HUES6 (cell line): ENCODE measurements around the gene ACAN.

Experiments
- H3K27ac ChIP-seq: 2 replicates; pipeline ENCODE4 v1.7.0; 2013; ENCODE audit warnings: low read depth, mild to moderate bottlenecking, low read length, inconsistent platforms
- H3K27me3 ChIP-seq: 2 replicates; pipeline ENCODE4 v1.6.1; 2013; ENCODE audit warnings: low read length; ENCODE audit not compliant: control insufficient read depth, insufficient read depth
- H3K36me3 ChIP-seq: 2 replicates; pipeline ENCODE4 v1.6.1; 2013; ENCODE audit warnings: low read length; ENCODE audit not compliant: control insufficient read depth, insufficient read depth
- H3K4me1 ChIP-seq: 2 replicates; pipeline ENCODE4 v1.6.1; 2013; ENCODE audit warnings: low read length; ENCODE audit not compliant: control insufficient read depth, insufficient read depth
- H3K4me3 ChIP-seq: 2 replicates; pipeline ENCODE4 v1.5.1; 2013; ENCODE audit warnings: low read depth, low read length
- H3K9ac ChIP-seq: one replicate; pipeline ENCODE4 v1.6.1; 2013; ENCODE audit warnings: mild to moderate bottlenecking, low read length
- H3K9me3 ChIP-seq: 2 replicates; pipeline ENCODE4 v1.6.1; 2013; ENCODE audit warnings: low read depth, low read length; ENCODE audit not compliant: control insufficient read depth, insufficient read depth

ACAN gene

DNA sequence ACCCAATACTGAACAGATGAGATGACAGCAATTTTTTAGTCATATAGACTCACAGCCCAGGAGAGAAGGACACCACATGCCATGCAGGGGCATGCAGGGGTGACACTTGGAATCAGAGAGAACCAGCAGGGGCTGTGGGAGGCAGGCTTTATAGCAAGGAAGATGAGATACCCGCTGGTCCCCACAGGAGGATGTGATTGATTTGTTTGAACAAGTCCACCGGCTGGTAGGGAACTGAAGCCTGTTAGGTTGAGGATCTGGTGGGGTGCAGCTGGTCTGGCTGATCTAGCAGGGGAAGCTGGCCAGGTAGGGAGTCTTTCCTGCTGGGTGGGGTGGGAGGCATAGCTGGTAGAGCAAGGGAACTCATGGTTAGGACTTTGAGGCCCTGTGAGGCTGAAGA is 18.0 kb upstream of the ACAN start:
- Histone ChIP-seq H3K36me3 (no peaks in the 10 kb centered on the region), H3K4me3 (no peak overlapping the region), H3K9ac (no peak overlapping the region), H3K27me3 (no peaks in the 10 kb centered on the region), H3K27ac (no peak overlapping the region), H3K9me3 (no peaks in the 10 kb centered on the region), H3K4me1 (no peaks in the 10 kb centered on the region)

DNA sequence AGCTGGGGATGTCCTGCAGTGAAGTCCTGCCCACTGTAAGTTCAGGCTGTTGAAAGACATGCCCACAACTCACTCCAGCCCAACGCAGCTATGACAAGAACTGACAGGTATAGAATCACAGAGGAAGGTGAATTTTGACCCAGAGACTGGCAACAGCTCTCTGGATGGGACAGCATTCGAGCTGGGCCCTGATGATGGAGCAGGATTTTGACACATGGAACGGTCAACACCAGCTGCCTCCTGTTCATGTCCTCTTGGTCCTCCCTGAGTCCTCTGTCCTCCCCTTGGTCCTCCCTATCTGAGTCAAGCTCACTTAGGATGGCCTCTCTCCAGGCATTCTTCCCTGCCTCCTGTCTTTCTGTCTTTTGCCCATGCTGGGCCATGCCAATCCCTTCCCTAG is 15.2 kb upstream of the ACAN start:
- Histone ChIP-seq H3K27me3 (peaks cover 14% of the 10 kb centered on the region), H3K4me1 (peaks cover 13% of the 10 kb centered on the region), H3K4me3 (no peak overlapping the region), H3K36me3 (no peaks in the 10 kb centered on the region), H3K27ac (no peak overlapping the region), H3K9ac (no peak overlapping the region), H3K9me3 (no peaks in the 10 kb centered on the region)

DNA sequence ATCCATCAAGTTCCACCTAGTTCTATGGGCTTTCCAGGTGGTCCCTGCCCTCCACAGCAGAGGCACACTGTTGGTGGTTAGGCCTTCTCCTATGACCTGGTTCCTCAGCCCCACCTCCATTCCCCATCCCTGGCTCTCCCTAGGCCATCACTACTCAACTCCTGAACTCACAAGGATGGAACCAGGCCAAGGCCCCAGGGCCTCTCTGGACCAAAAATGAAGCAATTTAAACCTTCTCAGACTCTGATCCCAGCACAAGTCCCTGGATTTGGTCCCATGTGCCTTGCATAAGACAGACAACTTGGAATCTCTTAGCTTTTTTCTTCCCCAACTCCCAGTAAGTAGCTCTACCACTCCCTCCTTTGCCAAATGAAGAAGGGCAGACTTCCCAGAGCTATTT is 14.4 kb upstream of the ACAN start:
- peaks cover 22% of the 10 kb centered on the region for H3K27me3 ChIP-seq
- H3K4me1 ChIP-seq: peaks cover 19% of the 10 kb centered on the region
- H3K4me3 ChIP-seq: no peak overlapping the region
- H3K27ac ChIP-seq: no peak overlapping the region
- H3K9me3 ChIP-seq: no peaks in the 10 kb centered on the region
- no peaks in the 10 kb centered on the region for H3K36me3 ChIP-seq
- no peak overlapping the region for H3K9ac ChIP-seq

DNA sequence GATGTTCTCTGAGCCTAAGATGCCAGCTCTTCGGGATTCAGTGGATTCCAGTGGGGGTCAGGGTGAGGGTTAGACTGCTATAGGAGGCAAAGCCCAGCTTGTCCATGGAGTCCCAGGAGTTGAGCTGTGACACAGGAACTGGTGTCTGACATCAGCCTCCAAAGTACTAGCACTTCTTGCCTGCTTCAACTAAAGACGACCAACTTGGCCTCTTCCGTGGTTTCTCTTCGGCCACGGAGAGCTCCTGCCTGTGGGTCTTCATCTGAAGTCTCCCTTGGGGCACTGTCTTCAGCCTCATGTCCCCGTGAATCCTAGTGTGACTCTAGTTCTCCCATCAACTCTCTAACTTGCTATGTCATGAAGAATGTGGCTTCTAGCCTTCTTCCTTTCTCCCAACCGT is 12.8 kb upstream of the ACAN start:
- Histone ChIP-seq H3K4me3 (no peak overlapping the region), H3K9ac (no peak overlapping the region), H3K4me1 (peaks cover 19% of the 10 kb centered on the region), H3K27me3 (peaks cover 27% of the 10 kb centered on the region), H3K36me3 (no peaks in the 10 kb centered on the region), H3K27ac (no peak overlapping the region), H3K9me3 (no peaks in the 10 kb centered on the region)

DNA sequence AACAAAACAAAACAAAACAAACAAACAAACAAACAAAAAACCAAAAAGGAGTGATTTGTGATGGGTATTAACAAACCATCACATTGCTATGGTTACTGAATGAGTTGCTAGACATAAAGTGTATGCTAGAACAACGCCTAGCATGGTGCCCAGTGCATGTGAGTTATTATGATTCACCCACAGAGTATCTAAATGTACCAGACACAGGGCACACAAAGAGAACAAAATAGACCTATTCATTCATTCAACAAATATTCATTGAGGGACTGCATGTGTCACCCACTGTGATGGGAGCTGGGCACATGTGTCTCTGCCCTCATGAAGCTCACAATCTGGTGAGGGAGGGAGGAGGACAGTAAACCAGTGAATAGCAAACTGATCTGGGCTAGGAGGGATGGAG is 11.6 kb upstream of the ACAN start:
- Histone ChIP-seq H3K9me3 (no peaks in the 10 kb centered on the region), H3K36me3 (no peaks in the 10 kb centered on the region), H3K27me3 (peaks cover 27% of the 10 kb centered on the region), H3K9ac (no peak overlapping the region), H3K4me3 (no peak overlapping the region), H3K27ac (no peak overlapping the region), H3K4me1 (peaks cover 19% of the 10 kb centered on the region)

DNA sequence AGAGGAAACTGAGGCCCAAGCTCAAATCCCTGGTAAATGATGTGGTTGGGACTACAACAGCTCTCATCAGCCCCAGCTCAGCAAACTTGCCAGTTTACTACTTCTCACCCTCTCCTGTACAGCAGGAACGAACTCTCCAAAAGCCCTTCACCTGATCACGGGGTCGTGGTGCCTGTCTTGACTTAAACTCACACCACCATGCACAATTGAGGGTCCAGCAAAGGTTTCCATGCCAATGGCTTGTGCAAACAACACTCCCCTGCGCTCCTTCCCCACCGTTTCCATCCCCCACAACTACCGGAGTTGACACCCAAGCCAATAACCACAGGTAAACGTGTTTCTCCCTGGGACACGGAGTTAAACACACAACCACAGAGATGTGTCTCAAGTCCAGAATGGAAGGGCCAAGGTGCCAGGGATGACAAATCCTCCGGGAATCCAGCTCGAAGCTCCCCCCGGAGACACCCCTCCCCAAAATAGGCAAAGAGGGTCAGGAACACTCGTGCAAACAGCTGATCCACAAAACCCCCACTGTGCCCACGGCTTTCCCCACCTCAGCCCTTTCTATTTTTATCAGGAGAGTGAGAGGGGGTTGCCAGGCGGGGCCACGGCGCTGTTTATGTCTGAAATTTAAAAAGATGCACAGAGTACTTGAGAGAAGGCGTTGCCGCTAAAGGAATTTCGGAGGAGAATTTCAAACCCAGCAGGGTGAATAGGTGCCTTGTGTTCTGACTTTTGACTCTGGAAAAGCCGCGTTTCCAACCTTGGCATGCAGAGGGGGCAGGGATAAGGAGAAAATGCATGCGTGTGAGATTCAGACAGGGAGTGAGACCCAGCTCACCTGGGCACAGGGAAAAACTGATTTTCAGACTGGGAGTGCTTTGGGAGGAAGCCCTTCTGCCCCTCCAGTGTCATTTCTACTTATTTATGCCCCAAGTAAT is 10.6 kb upstream of the ACAN start:
- H3K4me3 ChIP-seq: peak overlapping the region; percentile 30
- H3K27ac ChIP-seq: no peak overlapping the region
- H3K9ac ChIP-seq: no peak overlapping the region
- H3K36me3 ChIP-seq: no peaks in the 10 kb centered on the region
- no peaks in the 10 kb centered on the region for H3K9me3 ChIP-seq
- H3K27me3 ChIP-seq: peaks cover 28% of the 10 kb centered on the region
- peaks cover 19% of the 10 kb centered on the region for H3K4me1 ChIP-seq

DNA sequence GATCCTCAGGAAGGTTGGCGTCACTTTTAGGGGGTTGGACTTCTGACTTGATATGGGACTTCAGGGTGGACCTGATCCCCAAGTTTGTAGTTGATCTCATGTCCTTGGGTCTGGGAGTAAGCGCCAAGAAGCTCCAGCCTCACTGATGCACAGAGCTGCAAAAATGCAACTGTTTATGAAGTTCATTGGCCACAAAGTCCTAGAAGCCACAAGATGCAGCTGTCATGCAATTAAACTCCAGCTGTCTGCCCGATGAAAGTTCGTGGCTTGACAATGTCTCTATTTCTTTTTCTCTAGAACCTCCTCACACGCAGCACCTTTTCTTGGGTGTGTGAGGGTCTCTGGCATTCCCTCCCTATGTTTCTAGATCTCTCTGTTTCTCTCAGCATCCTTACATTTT is 9.2 kb upstream of the ACAN start:
- Histone ChIP-seq H3K27ac (no peak overlapping the region), H3K9ac (no peak overlapping the region), H3K36me3 (no peaks in the 10 kb centered on the region), H3K4me1 (peaks cover 19% of the 10 kb centered on the region), H3K27me3 (peaks cover 41% of the 10 kb centered on the region), H3K4me3 (no peak overlapping the region), H3K9me3 (no peaks in the 10 kb centered on the region)

DNA sequence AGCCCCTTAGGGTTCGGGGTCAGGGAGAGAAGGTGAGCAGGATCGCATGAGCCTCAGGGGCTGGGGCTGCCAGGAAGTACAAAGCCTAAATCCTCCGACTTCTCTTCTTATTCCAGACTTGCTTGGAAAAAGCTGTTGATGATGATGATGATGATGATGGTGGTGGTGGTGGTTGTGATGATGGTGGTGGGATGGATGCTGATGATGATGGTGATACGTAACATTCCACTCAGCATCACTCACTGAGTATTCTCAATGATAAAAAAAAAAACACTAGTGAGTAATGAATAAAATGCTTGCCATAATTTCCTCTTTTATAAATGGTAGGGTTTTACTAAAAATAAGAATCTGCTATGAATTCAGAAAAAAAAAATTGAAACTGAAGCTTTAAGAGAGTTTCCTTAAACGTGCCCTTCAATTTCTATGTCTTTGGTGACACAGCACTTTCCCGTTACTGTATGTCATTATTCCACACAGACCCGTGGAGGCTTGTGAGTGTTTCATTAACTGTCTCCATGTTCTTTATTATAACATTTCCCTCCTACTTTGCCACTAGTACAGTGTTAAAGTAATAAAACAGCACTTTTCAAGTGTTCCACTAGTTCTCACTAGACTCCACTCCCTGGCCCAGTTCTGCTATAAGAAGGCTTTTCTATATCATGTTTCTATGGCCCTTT is 5.4 kb upstream of the ACAN start:
- Histone ChIP-seq H3K9ac (no peak overlapping the region), H3K4me3 (no peak overlapping the region), H3K27ac (no peak overlapping the region), H3K36me3 (no peaks in the 10 kb centered on the region), H3K9me3 (no peaks in the 10 kb centered on the region), H3K27me3 (peaks cover 66% of the 10 kb centered on the region), H3K4me1 (peaks cover 13% of the 10 kb centered on the region)

DNA sequence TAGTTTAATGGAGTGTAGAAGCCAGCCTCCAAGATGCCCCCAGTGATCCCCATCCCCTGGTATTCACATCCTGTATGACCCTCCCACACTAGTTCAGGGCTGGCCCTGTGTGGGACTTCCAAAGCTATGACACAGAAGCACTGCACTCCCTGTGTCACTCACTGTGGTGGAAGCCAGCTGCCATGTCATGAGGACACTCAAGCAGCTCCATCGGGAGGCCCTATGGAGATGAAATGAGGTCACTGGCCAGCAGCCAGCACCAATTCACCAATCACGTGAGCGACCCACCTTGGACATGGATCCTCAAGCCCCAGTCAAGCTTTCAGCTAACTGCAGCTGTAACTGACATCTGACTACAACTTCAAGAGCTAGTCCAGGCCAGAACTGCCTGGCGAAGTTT is 3.9 kb upstream of the ACAN start:
- H3K36me3 ChIP-seq: no peaks in the 10 kb centered on the region
- H3K27me3 ChIP-seq: peaks cover 65% of the 10 kb centered on the region
- no peak overlapping the region for H3K9ac ChIP-seq
- H3K9me3 ChIP-seq: no peaks in the 10 kb centered on the region
- H3K4me1 ChIP-seq: peaks cover 11% of the 10 kb centered on the region
- H3K27ac ChIP-seq: no peak overlapping the region
- no peak overlapping the region for H3K4me3 ChIP-seq

DNA sequence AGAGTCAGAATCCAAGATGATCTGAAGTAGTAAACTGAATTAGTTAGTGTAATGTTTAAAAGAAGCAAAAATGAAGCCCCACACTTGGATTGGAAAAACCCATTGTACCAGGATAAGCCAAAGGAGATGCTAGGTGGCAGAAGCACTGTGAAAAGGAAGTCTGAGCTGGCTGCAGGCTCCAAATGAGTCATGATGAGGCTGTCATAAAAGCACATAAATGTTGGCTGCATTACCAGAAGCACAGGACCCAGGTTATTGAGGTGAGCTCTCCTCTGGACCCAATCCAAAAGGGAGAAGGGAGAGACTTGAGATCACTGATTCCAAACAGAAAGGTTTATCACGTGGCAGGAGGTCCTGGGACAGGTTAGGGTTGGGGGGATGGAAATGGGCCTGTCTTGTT is 3.2 kb upstream of the ACAN start:
- H3K4me1 ChIP-seq: peaks cover 11% of the 10 kb centered on the region
- peaks cover 72% of the 10 kb centered on the region for H3K27me3 ChIP-seq
- H3K9ac ChIP-seq: no peak overlapping the region

DNA sequence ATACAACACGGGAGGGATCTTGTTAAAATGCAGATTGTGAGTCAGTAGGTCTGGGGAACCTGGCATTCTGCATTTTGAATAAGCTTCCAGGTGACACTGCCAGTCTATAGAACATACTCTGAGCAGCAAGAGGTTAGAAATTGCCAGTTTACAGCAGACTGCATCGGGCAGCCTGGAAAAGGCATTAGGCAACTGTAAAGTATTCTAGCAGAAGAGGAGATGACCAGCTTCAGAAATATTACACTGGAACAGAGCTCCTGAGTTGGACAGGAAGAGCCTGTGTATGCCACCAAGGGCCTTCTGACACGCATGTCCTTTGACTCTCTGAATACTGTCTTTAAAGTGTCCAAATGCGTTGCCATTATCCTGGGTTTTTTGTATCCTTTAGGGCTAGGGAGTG is 2.5 kb upstream of the ACAN start:
- H3K9me3 ChIP-seq: no peaks in the 10 kb centered on the region
- H3K36me3 ChIP-seq: no peaks in the 10 kb centered on the region
- no peak overlapping the region for H3K27ac ChIP-seq
- H3K4me3 ChIP-seq: no peak overlapping the region
- peaks cover 79% of the 10 kb centered on the region for H3K27me3 ChIP-seq
- peaks cover 11% of the 10 kb centered on the region for H3K4me1 ChIP-seq
- H3K9ac ChIP-seq: no peak overlapping the region

More for the DNA sequence above, 3.2 kb upstream of the ACAN start:
- Histone ChIP-seq H3K4me3 (no peak overlapping the region), H3K36me3 (no peaks in the 10 kb centered on the region), H3K9me3 (no peaks in the 10 kb centered on the region), H3K27ac (no peak overlapping the region)
